Glutamatergic neuron (in vitro differentiated cells): ENCODE results near the gene WWOX. TPM values are rescaled to one million over a fixed set of nuclear protein-coding genes. Genes with fewer than 3 reads are reported as not detected.

Experiments
- DNase-seq: peaks from one replicate; pipeline ENCODE4 v3.0.0; 2022
- H3K27ac Mint-ChIP-seq: one replicate; pipeline ENCODE4 v1.8.0; 2020; ENCODE audit warnings: mild to moderate bottlenecking, mixed read lengths, inconsistent platforms; ENCODE audit not compliant: unreplicated experiment
- H3K27me3 Mint-ChIP-seq: one replicate; pipeline ENCODE4 v1.8.0; 2020; ENCODE audit warnings: mild to moderate bottlenecking, moderate library complexity, mixed read lengths, inconsistent platforms; ENCODE audit not compliant: unreplicated experiment
- H3K36me3 Mint-ChIP-seq: one replicate; pipeline ENCODE4 v1.8.0; 2020; ENCODE audit warnings: mild to moderate bottlenecking, mixed read lengths, inconsistent platforms; ENCODE audit not compliant: unreplicated experiment
- H3K4me1 Mint-ChIP-seq: one replicate; pipeline ENCODE4 v1.8.0; 2020; ENCODE audit warnings: mild to moderate bottlenecking, low read depth, mixed read lengths, inconsistent platforms; ENCODE audit not compliant: unreplicated experiment
- H3K4me3 Mint-ChIP-seq: one replicate; pipeline ENCODE4 v1.8.0; 2020; ENCODE audit warnings: mild to moderate bottlenecking, mixed read lengths, inconsistent platforms; ENCODE audit not compliant: unreplicated experiment
- H3K9me3 Mint-ChIP-seq: one replicate; pipeline ENCODE4 v1.8.0; 2020; ENCODE audit warnings: mild to moderate bottlenecking, moderate library complexity, mixed read lengths, inconsistent platforms; ENCODE audit not compliant: unreplicated experiment
- total RNA-seq: library from RNA; stranded (reverse); fragmentation: NEBNext Ultra II Directional; extraction: Animal tissue kit (Norgen Biotek cat#: 25700); gene quantifications from one replicate; pipeline ENCODE4 v1.2.1, GENCODE V29; 2021; ENCODE audit not compliant: unreplicated experiment
- TF ChIP-seq, protein P1 (sequence below): fragments of 200-600 bp; sonication (generic); IDR thresholded peaks from one replicate; pipeline ENCODE4 v1.5.0; 2021; ENCODE audit not compliant: partially characterized antibody, unreplicated experiment

WWOX gene
- total RNA-seq, 1 donor from 2014 or later: 10.3 TPM

DNA sequence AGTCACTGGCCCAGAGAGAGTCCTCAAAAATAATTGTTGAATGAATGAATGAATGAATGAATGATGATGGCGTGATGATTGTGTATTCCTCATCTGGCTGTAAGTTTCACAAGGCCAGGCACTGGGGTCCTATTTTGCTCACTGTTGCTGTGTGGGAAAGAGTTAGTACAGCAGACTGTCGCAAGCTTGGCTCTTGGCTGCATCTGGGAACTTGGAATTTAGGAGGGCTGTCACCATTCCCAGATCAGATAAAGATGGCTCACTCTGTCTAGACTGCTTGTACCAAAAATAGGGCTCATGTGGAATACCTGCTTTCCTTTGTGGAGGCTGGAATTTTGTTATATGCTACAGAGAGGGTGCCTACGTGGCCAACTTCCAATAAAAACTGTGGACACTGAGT is 530.6 kb downstream of the WWOX start:
- no peak for DNase-seq
- H3K27ac Mint-ChIP-seq: no peak overlapping the region
- no peaks in the 10 kb centered on the region for H3K4me1 Mint-ChIP-seq
- peaks cover 6% of the 10 kb centered on the region for H3K27me3 Mint-ChIP-seq
- TF ChIP-seq, protein P1, sequence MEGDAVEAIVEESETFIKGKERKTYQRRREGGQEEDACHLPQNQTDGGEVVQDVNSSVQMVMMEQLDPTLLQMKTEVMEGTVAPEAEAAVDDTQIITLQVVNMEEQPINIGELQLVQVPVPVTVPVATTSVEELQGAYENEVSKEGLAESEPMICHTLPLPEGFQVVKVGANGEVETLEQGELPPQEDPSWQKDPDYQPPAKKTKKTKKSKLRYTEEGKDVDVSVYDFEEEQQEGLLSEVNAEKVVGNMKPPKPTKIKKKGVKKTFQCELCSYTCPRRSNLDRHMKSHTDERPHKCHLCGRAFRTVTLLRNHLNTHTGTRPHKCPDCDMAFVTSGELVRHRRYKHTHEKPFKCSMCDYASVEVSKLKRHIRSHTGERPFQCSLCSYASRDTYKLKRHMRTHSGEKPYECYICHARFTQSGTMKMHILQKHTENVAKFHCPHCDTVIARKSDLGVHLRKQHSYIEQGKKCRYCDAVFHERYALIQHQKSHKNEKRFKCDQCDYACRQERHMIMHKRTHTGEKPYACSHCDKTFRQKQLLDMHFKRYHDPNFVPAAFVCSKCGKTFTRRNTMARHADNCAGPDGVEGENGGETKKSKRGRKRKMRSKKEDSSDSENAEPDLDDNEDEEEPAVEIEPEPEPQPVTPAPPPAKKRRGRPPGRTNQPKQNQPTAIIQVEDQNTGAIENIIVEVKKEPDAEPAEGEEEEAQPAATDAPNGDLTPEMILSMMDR: no peak
- no peak overlapping the region for H3K4me3 Mint-ChIP-seq
- no peaks in the 10 kb centered on the region for H3K36me3 Mint-ChIP-seq
- H3K9me3 Mint-ChIP-seq: peaks cover 6% of the 10 kb centered on the region

DNA sequence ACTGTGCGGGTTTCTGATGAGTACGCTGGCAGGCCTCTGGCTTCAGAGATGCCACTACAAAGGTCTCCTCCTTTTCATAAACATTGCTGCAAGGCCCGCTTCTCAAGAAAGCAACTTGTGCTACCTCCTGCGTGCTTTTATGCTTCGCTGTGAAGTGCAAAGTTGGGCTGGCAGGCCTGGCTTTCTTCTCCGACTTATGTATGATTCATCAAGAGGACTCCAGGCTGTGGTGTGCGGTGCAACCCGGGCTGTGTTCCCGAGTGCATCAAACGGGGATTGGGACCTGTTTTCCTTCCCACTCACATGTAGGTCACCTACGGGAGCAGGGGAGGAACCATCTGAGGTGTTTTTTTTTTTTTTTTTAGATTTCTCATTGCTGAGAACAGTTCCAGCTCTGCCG is 534.1 kb downstream of the WWOX start:
- no peaks in the 10 kb centered on the region for H3K36me3 Mint-ChIP-seq
- TF ChIP-seq, protein P1: no peak
- DNase-seq: no peak
- no peak overlapping the region for H3K27ac Mint-ChIP-seq
- no peaks in the 10 kb centered on the region for H3K4me1 Mint-ChIP-seq
- no peak overlapping the region for H3K4me3 Mint-ChIP-seq
- H3K27me3 Mint-ChIP-seq: peaks cover 4% of the 10 kb centered on the region
- peaks cover 5% of the 10 kb centered on the region for H3K9me3 Mint-ChIP-seq

DNA sequence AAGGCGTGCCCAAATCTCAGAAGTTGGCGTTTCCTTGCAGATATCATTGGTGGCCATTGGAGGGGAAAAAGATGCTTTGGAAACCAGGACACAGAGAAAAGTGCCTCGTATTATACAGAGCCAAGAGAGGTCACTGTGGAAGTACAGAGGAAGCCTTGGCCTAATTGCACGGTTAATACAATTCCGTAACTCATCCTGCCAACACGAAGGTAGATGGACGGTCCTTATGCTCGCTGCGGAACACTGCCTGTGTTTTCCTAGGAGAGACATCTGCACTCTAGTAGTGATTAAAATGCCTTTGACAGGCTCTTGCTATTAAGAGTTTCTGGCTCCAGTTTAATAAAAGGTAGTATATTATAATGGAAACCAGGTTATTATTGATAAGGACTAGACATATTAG is 536.4 kb downstream of the WWOX start:
- TF ChIP-seq, protein P1: no peak
- Mint-ChIP-seq H3K27ac (no peak overlapping the region), H3K4me1 (no peaks in the 10 kb centered on the region), H3K4me3 (no peak overlapping the region), H3K9me3 (peaks cover 4% of the 10 kb centered on the region), H3K36me3 (no peaks in the 10 kb centered on the region), H3K27me3 (peaks cover 6% of the 10 kb centered on the region)
- no peak for DNase-seq

DNA sequence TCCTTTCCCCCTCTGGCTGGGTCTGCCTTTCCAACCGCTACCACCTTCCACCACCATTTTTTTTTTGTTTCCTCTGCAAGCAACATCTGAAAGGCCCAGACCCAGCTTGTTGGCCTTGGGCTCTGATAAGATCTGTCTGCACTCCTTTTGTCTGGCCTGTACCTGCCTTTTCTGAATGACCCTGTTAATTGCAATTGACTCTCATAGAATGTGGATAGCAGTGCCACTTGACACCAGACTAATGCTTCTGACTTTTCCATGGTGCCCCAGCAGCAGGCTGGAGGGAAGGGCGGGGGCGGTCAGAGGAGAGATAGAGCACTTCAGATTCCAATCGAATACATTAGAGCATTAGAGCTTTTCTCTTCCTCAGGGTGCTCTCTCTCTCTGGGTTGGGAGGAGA is 538.9 kb downstream of the WWOX start:
- TF ChIP-seq, protein P1: no peak
- no peak overlapping the region for H3K27ac Mint-ChIP-seq
- H3K4me3 Mint-ChIP-seq: no peak overlapping the region
- H3K36me3 Mint-ChIP-seq: no peaks in the 10 kb centered on the region
- no peak for DNase-seq
- peaks cover 4% of the 10 kb centered on the region for H3K9me3 Mint-ChIP-seq
- no peaks in the 10 kb centered on the region for H3K4me1 Mint-ChIP-seq
- H3K27me3 Mint-ChIP-seq: peaks cover 4% of the 10 kb centered on the region

DNA sequence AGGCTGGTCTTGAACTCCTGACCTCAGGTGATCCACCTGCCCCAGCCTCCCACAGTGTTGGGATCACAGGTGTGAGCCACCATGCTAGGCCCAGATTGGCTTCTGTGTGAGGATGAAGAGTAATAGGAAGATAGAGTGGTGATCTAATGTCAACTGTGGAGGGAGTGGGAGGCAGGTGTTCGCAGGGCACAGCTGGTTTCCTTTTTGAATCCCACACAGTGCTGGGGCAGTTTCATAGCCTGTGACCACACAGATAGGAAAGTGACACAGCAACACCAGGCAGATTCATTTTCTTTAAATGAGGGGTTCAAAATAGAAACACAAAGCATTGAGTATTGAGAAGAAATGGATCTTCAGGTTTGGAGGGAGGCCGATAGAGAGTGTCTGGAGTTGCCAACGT is 540.3 kb downstream of the WWOX start:
- TF ChIP-seq, protein P1: no peak
- Mint-ChIP-seq H3K4me1 (no peaks in the 10 kb centered on the region), H3K36me3 (no peaks in the 10 kb centered on the region), H3K27me3 (peaks cover 2% of the 10 kb centered on the region), H3K27ac (no peak overlapping the region), H3K4me3 (no peak overlapping the region), H3K9me3 (peaks cover 2% of the 10 kb centered on the region)
- no peak for DNase-seq
